Measurements from ENCODE around the gene FOXO4. TPM values are rescaled to one million over a fixed set of nuclear protein-coding genes. Genes with fewer than 3 reads are reported as not detected.

The FOXO4 gene
- total and polyA plus RNA-seq, 2 donors from 2014 or later: 13.1 to 18.6 TPM

GRCh38 chrX:71082822-71083221 is 12.8 kb upstream of the FOXO4 start:
- H3K36me3 ChIP-seq (ENCODE audit: control insufficient read depth in 2 of 3, insufficient read depth in 3 of 3, low read length in 3 of 3): no peaks in the 10 kb centered on the region
- no peak for TF ChIP-seq CTCF (IDR thresholded peaks at IDR 0.05; ENCODE audit: borderline replicate concordance, extremely low read depth, insufficient read depth)
- H3K27ac ChIP-seq (ENCODE audit: low read depth in 2 of 2, low read length in 2 of 2): no peak overlapping the region
- no peaks in the 10 kb centered on the region for H3K4me1 ChIP-seq (ENCODE audit: control insufficient read depth in 2 of 3, insufficient read depth in 2 of 3, low read depth in 1 of 3, low read length in 3 of 3)
- DNase-seq (no peak), FAIRE-seq (no peak)
- intact Hi-C loops (cut with DNase I): no loop called here
- H3K9me3 ChIP-seq (ENCODE audit: control insufficient read depth in 2 of 3, insufficient read depth in 1 of 3, low read length in 3 of 3): no peaks in the 10 kb centered on the region
- no peak overlapping the region for H3K9ac ChIP-seq (ENCODE audit: low read length in 3 of 3)
- H3K4me3 ChIP-seq (ENCODE audit: low read length in 3 of 3): no peak overlapping the region
- no peaks in the 10 kb centered on the region for H3K27me3 ChIP-seq (ENCODE audit: control insufficient read depth, insufficient read depth, low read length)

- Histone ChIP-seq H3K4me3 (ENCODE audit: low read length in 3 of 3) (no peak overlapping the region), H3K27me3 (ENCODE audit: control insufficient read depth, insufficient read depth, low read length) (no peaks in the 10 kb centered on the region), H3K4me1 (ENCODE audit: control insufficient read depth in 2 of 3, insufficient read depth in 2 of 3, low read depth in 1 of 3, low read length in 3 of 3) (no peaks in the 10 kb centered on the region), H3K36me3 (ENCODE audit: control insufficient read depth in 2 of 3, insufficient read depth in 3 of 3, low read length in 3 of 3) (no peaks in the 10 kb centered on the region), H3K9me3 (ENCODE audit: control insufficient read depth in 2 of 3, insufficient read depth in 1 of 3, low read length in 3 of 3) (no peaks in the 10 kb centered on the region), H3K9ac (ENCODE audit: low read length in 3 of 3) (no peak overlapping the region), H3K27ac (ENCODE audit: low read depth in 2 of 2, low read length in 2 of 2) (no peak overlapping the region)
- FAIRE-seq (no peak), DNase-seq (peak in 1 of 5 donors; percentile 4)
- intact Hi-C loops (cut with DNase I): no loop called here
- no peak for TF ChIP-seq CTCF (IDR thresholded peaks at IDR 0.05; ENCODE audit: borderline replicate concordance, extremely low read depth, insufficient read depth)
These were observed 9.8 kb upstream of the FOXO4 start for GRCh38 chrX:71085900-71086299.

GRCh38 chrX:71091263-71091662 is 4.4 kb upstream of the FOXO4 start:
- H3K9ac ChIP-seq (ENCODE audit: low read length in 3 of 3): no peak overlapping the region
- H3K4me1 ChIP-seq (ENCODE audit: control insufficient read depth in 2 of 3, insufficient read depth in 2 of 3, low read depth in 1 of 3, low read length in 3 of 3): no peaks in the 10 kb centered on the region
- DNase-seq (no peak), FAIRE-seq (no peak)
- no peaks in the 10 kb centered on the region for H3K9me3 ChIP-seq (ENCODE audit: control insufficient read depth in 2 of 3, insufficient read depth in 1 of 3, low read length in 3 of 3)
- intact Hi-C loops (cut with DNase I): no loop called here
- no peaks in the 10 kb centered on the region for H3K36me3 ChIP-seq (ENCODE audit: control insufficient read depth in 2 of 3, insufficient read depth in 3 of 3, low read length in 3 of 3)
- no peak overlapping the region for H3K4me3 ChIP-seq (ENCODE audit: low read length in 3 of 3)
- H3K27ac ChIP-seq (ENCODE audit: low read depth in 2 of 2, low read length in 2 of 2): no peak overlapping the region
- H3K27me3 ChIP-seq (ENCODE audit: control insufficient read depth, insufficient read depth, low read length): no peaks in the 10 kb centered on the region
- no peak for TF ChIP-seq CTCF (IDR thresholded peaks at IDR 0.05; ENCODE audit: borderline replicate concordance, extremely low read depth, insufficient read depth)

- Histone ChIP-seq H3K4me3 (ENCODE audit: low read length in 3 of 3) (peak overlapping the region; percentile 79 to 90 (median 79)), H3K4me1 (ENCODE audit: control insufficient read depth in 2 of 3, insufficient read depth in 2 of 3, low read depth in 1 of 3, low read length in 3 of 3) (peaks cover 0 to 2% (median 0%) of the 10 kb centered on the region in 3 donors), H3K9ac (ENCODE audit: low read length in 3 of 3) (peak overlapping the region; percentile 48 to 71 (median 64)), H3K9me3 (ENCODE audit: control insufficient read depth in 2 of 3, insufficient read depth in 1 of 3, low read length in 3 of 3) (no peaks in the 10 kb centered on the region), H3K27me3 (ENCODE audit: control insufficient read depth, insufficient read depth, low read length) (no peaks in the 10 kb centered on the region), H3K27ac (ENCODE audit: low read depth in 2 of 2, low read length in 2 of 2) (no peak overlapping the region), H3K36me3 (ENCODE audit: control insufficient read depth in 2 of 3, insufficient read depth in 3 of 3, low read length in 3 of 3) (no peaks in the 10 kb centered on the region)
- TF ChIP-seq CTCF (IDR thresholded peaks at IDR 0.05; ENCODE audit: borderline replicate concordance, extremely low read depth, insufficient read depth): no peak
- DNase-seq (no peak), FAIRE-seq (no peak)
- intact Hi-C loops (cut with DNase I): no loop called here
These were observed 618 bp upstream of the FOXO4 start for GRCh38 chrX:71095033-71095432.

All from kidney (tissue), 14 donors.